SK-N-SH (cell line): ENCODE data around the gene POLR3GL. TPM values are rescaled to one million over a fixed set of nuclear protein-coding genes. Genes with fewer than 3 reads are reported as not detected.

Source experiments
- CTCF ChIA-PET: fragments of 300-600, 350-600 bp; formaldehyde crosslinking; extraction: SDS; loops from one replicate; lab custom pipeline; 2021; lab: Yijun Ruan, JAX
- POLR2A ChIA-PET: fragments of 350-600 bp; sonication (Branson Sonifier 250); formaldehyde crosslinking; extraction: SDS; loops from one replicate; lab custom pipeline; 2020; ENCODE audit warnings: antibody characterized with exemption, inconsistent platforms; lab: Yijun Ruan, JAX
- DNase-seq: peaks from one replicate; pipeline ENCODE4 v3.0.0; 2012
- H2AFZ ChIP-seq: fragments of 200-600 bp; sonication (generic); 2 replicates; pipeline ENCODE4 v1.8.1; 2016; ENCODE audit warnings: antibody characterized with exemption, mild to moderate bottlenecking, low read depth
- H3F3A ChIP-seq: fragments of 200-600 bp; sonication (generic); replicated peaks from 2 replicates; pipeline ENCODE3; 2016; ENCODE audit warnings: antibody characterized with exemption, mild to moderate bottlenecking; ENCODE audit not compliant: insufficient read depth
- H3K27ac ChIP-seq, 2 experiments: fragments of 200-500 bp in 1 of 2; fragments of 200-600 bp in 1 of 2; sonication (Bioruptor generic) in 1 of 2; sonication (generic), shearing (Covaris generic) in 1 of 2; 2 replicates each; pipeline versions ENCODE4 v1.5.1 to v1.6.1; 2014 to 2016; ENCODE audit warnings: low read depth in 2 of 2, inconsistent platforms in 1 of 2, low read length in 1 of 2, mild to moderate bottlenecking in 1 of 2, mixed read lengths in 1 of 2
- H3K27me3 ChIP-seq: fragments of 200-600 bp; sonication (generic), shearing (Covaris generic); 2 replicates; pipeline ENCODE4 v1.6.1; 2016; ENCODE audit warnings: mixed run types; ENCODE audit not compliant: insufficient read depth
- H3K36me3 ChIP-seq, 2 experiments: fragments of 200-500 bp in 1 of 2; fragments of 200-600 bp in 1 of 2; sonication (Bioruptor generic) in 1 of 2; sonication (generic) in 1 of 2; replicated peaks in 1 of 2; 2 replicates each; pipeline versions ENCODE3 to v1.5.1; 2014 to 2016; ENCODE audit warnings: low read length in 1 of 2, mild to moderate bottlenecking in 1 of 2; ENCODE audit not compliant: insufficient read depth in 2 of 2, control insufficient read depth in 1 of 2
- H3K4me1 ChIP-seq, 2 experiments: fragments of 200-500 bp in 1 of 2; fragments of 200-600 bp in 1 of 2; sonication (Bioruptor generic) in 1 of 2; sonication (generic), shearing (Covaris generic) in 1 of 2; 2 replicates each; pipeline versions ENCODE4 v1.5.1 to v1.6.1; 2014 to 2016; ENCODE audit warnings: low read depth in 1 of 2, low read length in 1 of 2, mixed run types in 1 of 2; ENCODE audit not compliant: insufficient read depth in 2 of 2, control insufficient read depth in 1 of 2
- H3K4me2 ChIP-seq: fragments of 200-600 bp; sonication (generic), shearing (Covaris generic); 2 replicates; pipeline ENCODE4 v1.6.1; 2017; ENCODE audit warnings: mixed run types
- H3K4me3 ChIP-seq, 2 experiments: fragments of 200-500 bp in 1 of 2; fragments of 200-600 bp in 1 of 2; sonication (Bioruptor generic) in 1 of 2; sonication (generic), shearing (Covaris generic) in 1 of 2; 2 replicates each; pipeline versions ENCODE4 v1.5.1 to v1.8.1; 2014 to 2016; ENCODE audit warnings: low read depth in 2 of 2, inconsistent platforms in 1 of 2, low read length in 1 of 2, mild to moderate bottlenecking in 1 of 2, mixed read lengths in 1 of 2, moderate library complexity in 1 of 2
- H3K79me2 ChIP-seq: fragments of 200-600 bp; sonication (generic); 2 replicates; pipeline ENCODE4 v1.8.1; 2017; ENCODE audit warnings: mild to moderate bottlenecking; ENCODE audit not compliant: insufficient read depth
- H3K9ac ChIP-seq: fragments of 200-600 bp; sonication (generic); 2 replicates; pipeline ENCODE4 v1.6.1; 2017; ENCODE audit warnings: mixed run types
- H3K9me2 ChIP-seq: fragments of 200-600 bp; sonication (generic); 2 replicates; pipeline ENCODE4 v1.6.1; 2017; ENCODE audit warnings: mixed run types
- H3K9me3 ChIP-seq: fragments of 200-600 bp; sonication (generic); 2 replicates; pipeline ENCODE4 v1.6.1; 2017; ENCODE audit warnings: mixed run types, mild to moderate bottlenecking, moderate library complexity
- H4K20me1 ChIP-seq: fragments of 200-600 bp; sonication (generic); 2 replicates; pipeline ENCODE4 v1.6.1; 2017; ENCODE audit warnings: mild to moderate bottlenecking, mixed run types; ENCODE audit not compliant: insufficient read depth
- ELF1 ChIP-seq: IDR thresholded peaks from 2 replicates; pipeline ENCODE4 v1.4.0; 2012
- EP300 ChIP-seq, 2 experiments: IDR thresholded peaks; 2 replicates each; pipeline versions ENCODE4 v1.4.0 to v1.6.1; 2012; ENCODE audit warnings: borderline replicate concordance in 1 of 2, low read depth in 1 of 2, low read length in 1 of 2
- FOSL2 ChIP-seq: IDR thresholded peaks from 2 replicates; pipeline ENCODE4 v1.4.0; 2012; ENCODE audit warnings: low read depth, mild to moderate bottlenecking, moderate library complexity, borderline replicate concordance
- FOXJ3 ChIP-seq: sonication (generic); formaldehyde crosslinking; IDR thresholded peaks from 2 replicates; pipeline ENCODE4 v1.5.1; 2020; ENCODE audit warnings: mild to moderate bottlenecking, missing genetic modification reagents
- FOXM1 ChIP-seq: IDR thresholded peaks from 2 replicates; pipeline ENCODE4 v1.4.0; 2012; ENCODE audit warnings: low read depth, mild to moderate bottlenecking
- GABPA ChIP-seq: IDR thresholded peaks from 2 replicates; pipeline ENCODE4 v1.4.0; 2012; ENCODE audit warnings: low read depth, mild to moderate bottlenecking
- JUND ChIP-seq: IDR thresholded peaks from 2 replicates; pipeline ENCODE4 v1.4.0; 2012
- MXI1 ChIP-seq: IDR thresholded peaks from 2 replicates; pipeline ENCODE4 v1.6.1; 2012; ENCODE audit warnings: mild to moderate bottlenecking, low read depth, low read length, improper control_type of control experiment
- NRF1 ChIP-seq: IDR thresholded peaks from 2 replicates; pipeline ENCODE4 v1.6.1; 2012; ENCODE audit warnings: low read depth, mild to moderate bottlenecking, low read length
- POLR2AphosphoS5 ChIP-seq: IDR thresholded peaks from 2 replicates; pipeline ENCODE4 v1.6.1; 2012; ENCODE audit warnings: low read depth, low read length
- RAD21 ChIP-seq: IDR thresholded peaks from 2 replicates; pipeline ENCODE4 v1.6.1; 2012; ENCODE audit warnings: mild to moderate bottlenecking, low read length
- RCOR1 ChIP-seq: fragments of 150-350 bp; IDR thresholded peaks from 2 replicates; pipeline ENCODE4 v1.6.1; 2017; ENCODE audit warnings: antibody characterized with exemption, low read length
- RFX5 ChIP-seq: IDR thresholded peaks from 2 replicates; pipeline ENCODE4 v1.6.1; 2012; ENCODE audit warnings: mild to moderate bottlenecking, improper control_type of control experiment, low read length
- RXRA ChIP-seq: IDR thresholded peaks from 2 replicates; pipeline ENCODE4 v1.4.0; 2012; ENCODE audit warnings: low read depth, mild to moderate bottlenecking, borderline replicate concordance
- SIN3A ChIP-seq: IDR thresholded peaks from 2 replicates; pipeline ENCODE4 v1.6.1; 2012; ENCODE audit warnings: low read depth, mild to moderate bottlenecking, low read length, moderate library complexity, borderline replicate concordance
- SMC3 ChIP-seq: IDR thresholded peaks from 2 replicates; pipeline ENCODE4 v1.6.1; 2012; ENCODE audit warnings: low read depth, low read length, improper control_type of control experiment
- TAF1 ChIP-seq: IDR thresholded peaks from 2 replicates; pipeline ENCODE4 v1.6.1; 2012; ENCODE audit warnings: low read depth, mild to moderate bottlenecking, low read length, moderate library complexity, borderline replicate concordance
- TCF12 ChIP-seq: IDR thresholded peaks from 2 replicates; pipeline ENCODE4 v1.4.0; 2012
- TEAD4 ChIP-seq: IDR thresholded peaks from 2 replicates; pipeline ENCODE4 v1.4.0; 2012; ENCODE audit warnings: mild to moderate bottlenecking, borderline replicate concordance; ENCODE audit not compliant: insufficient read depth
- WGBS: methylation state at CpG from one replicate; pipeline ENCODE4 v1.1.6; 2017; ENCODE audit warnings: low lambda C conversion rate; 5-methylcytosine and 5-hydroxymethylcytosine counted together
- polyA plus RNA-seq, 3 experiments: library from polyadenylated mRNA; depleted of rRNA; stranded (reverse); fragments of >200 nt; gene quantifications; 2 replicates each; pipeline ENCODE4 v1.2.3, GENCODE V29; 2012
- TF ChIP-seq, protein P1 (sequence below): IDR thresholded peaks from 2 replicates; pipeline ENCODE4 v1.4.0; 2012; ENCODE audit warnings: low read depth, borderline replicate concordance
- TF ChIP-seq, protein P2 (sequence below): IDR thresholded peaks from 2 replicates; pipeline ENCODE4 v1.4.0; 2012; ENCODE audit warnings: low read depth, borderline replicate concordance
- TF ChIP-seq, protein P3 (sequence below): fragments of 150-350 bp; IDR thresholded peaks from 2 replicates; pipeline ENCODE4 v1.6.1; 2016; ENCODE audit warnings: mild to moderate bottlenecking, low read depth, low read length
- TF ChIP-seq, protein P4 (sequence below): IDR thresholded peaks from 2 replicates; pipeline ENCODE4; 2012
- TF ChIP-seq, protein P5 (sequence below): fragments of 200-600 bp; sonication (generic); IDR thresholded peaks from 2 replicates; pipeline ENCODE4 v1.6.1; 2017; ENCODE audit warnings: antibody characterized with exemption, mild to moderate bottlenecking, moderate library complexity

Gene POLR3GL
- polyA plus RNA-seq, 1 of the 3 experiments (the other 2 are of a cell fraction) = 15.8 TPM

DNA sequence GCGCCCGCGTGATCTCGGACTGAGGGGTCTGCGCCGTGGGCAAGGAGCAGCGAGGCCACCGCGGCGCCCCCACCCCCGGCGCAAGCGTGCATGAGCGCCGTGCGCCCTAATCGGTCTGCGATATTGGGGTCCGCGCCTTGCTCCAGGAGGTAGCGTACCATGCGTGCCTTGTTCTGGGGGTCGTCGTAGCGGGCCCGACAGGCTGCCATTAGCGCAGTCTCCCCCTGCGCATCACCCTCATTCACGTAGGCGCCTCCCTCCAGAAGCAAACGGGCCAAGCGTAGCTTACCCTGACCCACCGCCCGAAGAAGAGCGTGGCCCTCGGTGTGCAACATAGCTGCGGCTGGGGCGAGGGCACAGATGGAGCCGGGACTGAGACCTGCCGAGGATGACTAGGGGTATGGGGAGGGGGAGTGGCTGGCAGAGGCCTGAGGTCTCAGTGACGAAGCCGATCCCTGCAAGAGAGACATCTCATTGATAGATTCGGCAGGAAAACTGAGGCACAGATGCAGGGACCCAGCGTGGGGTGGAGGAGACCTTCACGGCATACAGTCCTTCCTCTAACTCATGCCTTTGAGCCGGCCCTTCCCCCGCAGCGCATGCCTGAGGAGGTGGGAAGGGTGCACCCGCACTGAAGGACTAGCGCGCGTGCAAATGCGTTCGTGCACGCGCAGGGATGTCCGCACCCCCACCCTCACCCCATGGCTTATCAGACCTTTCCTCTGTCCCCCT lies 2.9 kb upstream of the POLR3GL start:
- no peaks in the 10 kb centered on the region for H3K9me3 ChIP-seq
- peak overlapping the region; percentile 30 to 95; a peak in 3 of 4 replicates for H3K27ac ChIP-seq
- H4K20me1 ChIP-seq = no peaks in the 10 kb centered on the region
- H3K79me2 ChIP-seq = peaks cover 8% of the 10 kb centered on the region
- DNase-seq = peak; percentile 58
- peak overlapping the region; percentile 58 for H3K9ac ChIP-seq
- WGBS = 27% methylated on average over 27 of the region's 57 CpGs
- CTCF ChIA-PET = interaction anchor here (0.6 to 1.1 kb wide), 2 partner anchors 38 to 46 kb away, joined by 3 read pairs; no protein-coding TSS in a partner anchor
- H2AFZ ChIP-seq = peak overlapping the region; percentile 77
- H3K9me2 ChIP-seq = no peaks in the 10 kb centered on the region
- peak overlapping the region; percentile 69 to 76 for H3K4me3 ChIP-seq
- peaks cover 25 to 47% of the 10 kb centered on the region in 2 experiments for H3K4me1 ChIP-seq
- no peaks in the 10 kb centered on the region for H3K27me3 ChIP-seq
- POLR2A ChIA-PET = interaction anchor here (3.8 kb wide), 1 partner anchor 34 kb away, joined by 31 read pairs; the partner anchor contains the start of gene RBM8A
- H3K4me2 ChIP-seq = peak overlapping the region; percentile 95
- H3F3A ChIP-seq = peaks cover 34% of the 10 kb centered on the region
- no peaks in the 10 kb centered on the region for H3K36me3 ChIP-seq
- TF ChIP-seq TAF1 (no peak), JUND (no peak), TCF12 (no peak), ELF1 (no peak), FOXJ3 (CRISPR knock-in tag) (no peak), POLR2AphosphoS5 (no peak), FOXM1 (no peak), RAD21 (no peak), SMC3 (no peak), TEAD4 (no peak), NRF1 (peak; percentile 55), RXRA (no peak), SIN3A (no peak), MXI1 (peak; percentile 78), RCOR1 (0 out of 2 replicates have a peak, but pooled peaks have one; percentile 11), RFX5 (no peak), FOSL2 (no peak), GABPA (no peak), EP300 (IDR thresholded peaks at IDR 0.05; ENCODE audit: borderline replicate concordance in 1 of 2, low read depth in 1 of 2, low read length in 1 of 2) (no peak)
- TF ChIP-seq, protein P1, sequence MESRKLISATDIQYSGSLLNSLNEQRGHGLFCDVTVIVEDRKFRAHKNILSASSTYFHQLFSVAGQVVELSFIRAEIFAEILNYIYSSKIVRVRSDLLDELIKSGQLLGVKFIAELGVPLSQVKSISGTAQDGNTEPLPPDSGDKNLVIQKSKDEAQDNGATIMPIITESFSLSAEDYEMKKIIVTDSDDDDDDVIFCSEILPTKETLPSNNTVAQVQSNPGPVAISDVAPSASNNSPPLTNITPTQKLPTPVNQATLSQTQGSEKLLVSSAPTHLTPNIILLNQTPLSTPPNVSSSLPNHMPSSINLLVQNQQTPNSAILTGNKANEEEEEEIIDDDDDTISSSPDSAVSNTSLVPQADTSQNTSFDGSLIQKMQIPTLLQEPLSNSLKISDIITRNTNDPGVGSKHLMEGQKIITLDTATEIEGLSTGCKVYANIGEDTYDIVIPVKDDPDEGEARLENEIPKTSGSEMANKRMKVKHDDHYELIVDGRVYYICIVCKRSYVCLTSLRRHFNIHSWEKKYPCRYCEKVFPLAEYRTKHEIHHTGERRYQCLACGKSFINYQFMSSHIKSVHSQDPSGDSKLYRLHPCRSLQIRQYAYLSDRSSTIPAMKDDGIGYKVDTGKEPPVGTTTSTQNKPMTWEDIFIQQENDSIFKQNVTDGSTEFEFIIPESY = no peak
- TF ChIP-seq, protein P2, sequence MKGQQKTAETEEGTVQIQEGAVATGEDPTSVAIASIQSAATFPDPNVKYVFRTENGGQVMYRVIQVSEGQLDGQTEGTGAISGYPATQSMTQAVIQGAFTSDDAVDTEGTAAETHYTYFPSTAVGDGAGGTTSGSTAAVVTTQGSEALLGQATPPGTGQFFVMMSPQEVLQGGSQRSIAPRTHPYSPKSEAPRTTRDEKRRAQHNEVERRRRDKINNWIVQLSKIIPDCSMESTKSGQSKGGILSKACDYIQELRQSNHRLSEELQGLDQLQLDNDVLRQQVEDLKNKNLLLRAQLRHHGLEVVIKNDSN = no peak
- TF ChIP-seq, protein P3, sequence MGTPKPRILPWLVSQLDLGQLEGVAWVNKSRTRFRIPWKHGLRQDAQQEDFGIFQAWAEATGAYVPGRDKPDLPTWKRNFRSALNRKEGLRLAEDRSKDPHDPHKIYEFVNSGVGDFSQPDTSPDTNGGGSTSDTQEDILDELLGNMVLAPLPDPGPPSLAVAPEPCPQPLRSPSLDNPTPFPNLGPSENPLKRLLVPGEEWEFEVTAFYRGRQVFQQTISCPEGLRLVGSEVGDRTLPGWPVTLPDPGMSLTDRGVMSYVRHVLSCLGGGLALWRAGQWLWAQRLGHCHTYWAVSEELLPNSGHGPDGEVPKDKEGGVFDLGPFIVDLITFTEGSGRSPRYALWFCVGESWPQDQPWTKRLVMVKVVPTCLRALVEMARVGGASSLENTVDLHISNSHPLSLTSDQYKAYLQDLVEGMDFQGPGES = no peak
- TF ChIP-seq, protein P4, sequence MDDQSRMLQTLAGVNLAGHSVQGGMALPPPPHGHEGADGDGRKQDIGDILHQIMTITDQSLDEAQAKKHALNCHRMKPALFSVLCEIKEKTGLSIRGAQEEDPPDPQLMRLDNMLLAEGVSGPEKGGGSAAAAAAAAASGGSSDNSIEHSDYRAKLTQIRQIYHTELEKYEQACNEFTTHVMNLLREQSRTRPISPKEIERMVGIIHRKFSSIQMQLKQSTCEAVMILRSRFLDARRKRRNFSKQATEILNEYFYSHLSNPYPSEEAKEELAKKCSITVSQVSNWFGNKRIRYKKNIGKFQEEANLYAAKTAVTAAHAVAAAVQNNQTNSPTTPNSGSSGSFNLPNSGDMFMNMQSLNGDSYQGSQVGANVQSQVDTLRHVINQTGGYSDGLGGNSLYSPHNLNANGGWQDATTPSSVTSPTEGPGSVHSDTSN = no peak
- TF ChIP-seq, protein P5, sequence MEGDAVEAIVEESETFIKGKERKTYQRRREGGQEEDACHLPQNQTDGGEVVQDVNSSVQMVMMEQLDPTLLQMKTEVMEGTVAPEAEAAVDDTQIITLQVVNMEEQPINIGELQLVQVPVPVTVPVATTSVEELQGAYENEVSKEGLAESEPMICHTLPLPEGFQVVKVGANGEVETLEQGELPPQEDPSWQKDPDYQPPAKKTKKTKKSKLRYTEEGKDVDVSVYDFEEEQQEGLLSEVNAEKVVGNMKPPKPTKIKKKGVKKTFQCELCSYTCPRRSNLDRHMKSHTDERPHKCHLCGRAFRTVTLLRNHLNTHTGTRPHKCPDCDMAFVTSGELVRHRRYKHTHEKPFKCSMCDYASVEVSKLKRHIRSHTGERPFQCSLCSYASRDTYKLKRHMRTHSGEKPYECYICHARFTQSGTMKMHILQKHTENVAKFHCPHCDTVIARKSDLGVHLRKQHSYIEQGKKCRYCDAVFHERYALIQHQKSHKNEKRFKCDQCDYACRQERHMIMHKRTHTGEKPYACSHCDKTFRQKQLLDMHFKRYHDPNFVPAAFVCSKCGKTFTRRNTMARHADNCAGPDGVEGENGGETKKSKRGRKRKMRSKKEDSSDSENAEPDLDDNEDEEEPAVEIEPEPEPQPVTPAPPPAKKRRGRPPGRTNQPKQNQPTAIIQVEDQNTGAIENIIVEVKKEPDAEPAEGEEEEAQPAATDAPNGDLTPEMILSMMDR = no peak
